Upper lobe of left lung (tissue), 4 donors: ENCODE measurements around the gene CDK11B.
"Not testable (repeated sequence)": the region's sequence is repeated elsewhere in the genome, so short reads cannot be mapped to it uniquely, and the experiment has no call there.

Source experiments
- CTCF ChIP-seq, 6 experiments: fragments of 450-650 bp in 4 of 6; fragments of 200-600 bp in 2 of 6; sonication (generic) in 2 of 6; IDR thresholded peaks; one replicate each; pipeline ENCODE4 v1.5.1; 2016 to 2019; ENCODE audit warnings: antibody characterized with exemption in 6 of 6
- EP300 ChIP-seq, 4 donors: sonication (generic); formaldehyde crosslinking; IDR thresholded peaks; one replicate each; pipeline ENCODE4 v1.5.1; 2017; ENCODE audit warnings: antibody characterized with exemption in 4 of 4, control low read depth in 2 of 4
- POLR2A ChIP-seq, 4 donors: fragments of 450-650 bp; IDR thresholded peaks; one replicate each; pipeline ENCODE4 v1.5.1; 2016 to 2017; ENCODE audit warnings: antibody characterized with exemption in 4 of 4, mild to moderate bottlenecking in 2 of 4
- POLR2AphosphoS5 ChIP-seq, 2 donors: sonication (generic); formaldehyde crosslinking; IDR thresholded peaks; one replicate each; pipeline ENCODE4 v1.5.1; 2017; ENCODE audit warnings: antibody characterized with exemption in 2 of 2

GRCh38 chr1:1664318-1664717 is 5.5 kb upstream of the CDK11B start:
- TF ChIP-seq CTCF, POLR2A, EP300, POLR2AphosphoS5 (IDR thresholded peaks at IDR 0.05): not testable (repeated sequence)
